AG09319 (cell line): ENCODE data around the gene TNFRSF19.

Source experiments
- DNase-seq: peaks from one replicate; pipeline ENCODE4 v3.0.0-alpha.2; 2010; ENCODE audit warnings: low read depth; ENCODE audit errors: extremely low read depth
- CTCF ChIP-seq: IDR thresholded peaks from 2 replicates; pipeline ENCODE4 v1.5.1; 2011; ENCODE audit warnings: low read depth, mild to moderate bottlenecking, inconsistent platforms, low read length, moderate library complexity

Gene TNFRSF19

GRCh38 chr13:23613596-23613995 lies 43.4 kb downstream of the TNFRSF19 start:
- TF ChIP-seq CTCF: no peak
- DNase-seq: no peak

DNA sequence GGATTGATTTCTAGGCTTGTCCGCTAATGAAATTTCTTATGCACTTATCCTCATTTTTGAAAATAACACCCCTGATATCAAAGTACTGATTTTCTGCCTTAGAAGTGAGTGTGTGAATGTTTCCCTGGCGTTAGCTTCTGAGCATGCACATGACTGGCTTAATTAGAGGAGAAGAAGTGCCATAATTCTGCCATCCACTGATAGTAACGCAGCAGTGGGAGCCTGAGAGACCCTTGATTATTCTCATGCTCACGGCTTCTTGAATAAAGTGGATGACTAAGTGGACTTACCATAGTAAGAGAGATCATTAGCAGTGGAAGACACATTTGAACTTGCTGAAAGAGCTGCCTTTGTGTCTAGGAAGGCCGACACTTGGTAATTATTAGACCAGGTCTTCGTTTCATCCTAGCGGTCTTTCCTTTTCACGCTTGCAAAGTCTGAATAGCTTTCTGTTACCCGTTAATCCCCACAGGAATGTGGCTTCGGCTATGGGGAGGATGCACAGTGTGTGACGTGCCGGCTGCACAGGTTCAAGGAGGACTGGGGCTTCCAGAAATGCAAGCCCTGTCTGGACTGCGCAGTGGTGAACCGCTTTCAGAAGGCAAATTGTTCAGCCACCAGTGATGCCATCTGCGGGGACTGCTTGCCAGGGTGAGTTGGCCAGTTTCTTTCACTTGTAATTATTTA lies 45.3 kb downstream of the TNFRSF19 start:
- TF ChIP-seq CTCF: no peak
- DNase-seq: no peak

DNA sequence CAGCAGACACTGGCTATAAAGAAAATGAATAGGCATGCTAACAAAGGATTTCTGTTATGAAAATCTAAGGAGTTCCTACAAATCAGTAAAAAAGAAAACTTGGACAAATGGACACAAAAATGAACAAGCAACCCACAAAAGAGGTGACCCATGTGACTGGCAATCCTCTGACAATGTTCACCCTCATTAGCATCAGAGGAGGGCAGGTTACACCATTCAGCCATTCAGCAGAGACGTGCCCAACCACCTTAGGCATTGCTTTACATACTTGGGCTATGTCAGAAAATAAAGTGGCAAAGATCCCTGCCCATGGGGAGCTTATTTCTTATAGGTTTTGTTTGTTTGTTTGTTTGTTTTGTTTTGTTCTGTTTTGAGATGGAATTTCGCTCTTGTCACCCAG lies 46.0 kb downstream of the TNFRSF19 start:
- no peak for TF ChIP-seq CTCF
- DNase-seq: no peak

DNA sequence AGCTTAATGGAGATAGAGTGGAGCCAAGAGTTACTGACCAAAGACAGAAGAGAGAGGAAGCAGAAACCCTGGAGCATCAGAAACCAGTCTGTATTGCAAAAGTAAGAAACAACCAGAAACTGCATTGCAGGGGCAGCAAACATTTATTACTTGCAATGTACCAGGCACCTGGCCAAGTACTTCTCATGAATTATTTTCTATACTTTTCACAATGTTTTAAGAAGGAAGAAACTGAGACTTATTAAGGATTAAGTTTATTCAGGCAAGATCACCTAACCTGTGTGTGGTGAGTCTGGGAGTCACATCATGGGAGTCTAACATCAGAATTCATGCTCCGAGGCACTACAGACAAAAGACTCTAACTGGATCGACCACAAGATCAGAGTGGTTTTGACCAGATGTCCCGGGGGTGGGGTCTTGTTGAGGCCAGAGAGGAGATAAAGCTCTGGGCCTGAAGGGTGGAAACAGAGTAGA lies 47.4 kb downstream of the TNFRSF19 start:
- DNase-seq: no peak
- no peak for TF ChIP-seq CTCF

GRCh38 chr13:23618341-23618740 lies 48.1 kb downstream of the TNFRSF19 start:
- TF ChIP-seq CTCF: no peak
- peak; percentile 72 for DNase-seq

DNA sequence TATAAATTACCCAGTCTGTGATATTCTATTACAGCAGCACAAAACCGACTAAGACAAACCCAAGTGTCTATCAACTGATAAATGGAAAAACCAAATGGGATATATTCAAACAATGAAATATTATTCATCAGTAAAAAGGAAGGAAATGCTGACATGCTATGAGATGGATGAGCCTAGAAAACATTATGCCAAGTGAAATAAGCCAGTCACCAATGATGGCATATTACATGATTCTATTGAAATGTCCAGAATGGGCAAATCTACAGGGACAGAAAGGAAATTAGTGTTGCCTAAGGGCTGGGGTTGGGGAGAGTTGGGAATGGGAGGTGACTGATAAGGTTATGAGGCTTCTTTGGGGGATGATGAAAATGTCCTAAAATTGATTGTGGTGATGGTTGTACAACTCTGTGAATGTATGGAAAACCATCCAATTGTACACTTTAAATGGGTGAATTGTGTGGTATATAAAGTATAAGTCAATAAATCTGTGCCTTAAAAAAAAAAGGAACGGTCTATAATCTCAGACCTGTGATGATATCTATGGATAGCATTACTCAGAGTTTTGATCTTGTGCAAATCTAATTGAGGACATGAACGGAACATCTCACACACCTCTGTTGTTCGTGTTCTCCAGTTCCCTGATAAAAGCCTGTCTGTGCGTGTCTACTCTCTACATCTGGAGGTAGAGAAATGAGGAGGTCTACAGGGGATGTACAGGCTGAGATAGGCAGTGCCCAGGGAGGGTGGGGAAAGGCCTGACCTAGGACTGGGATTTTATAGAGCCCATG lies 49.0 kb downstream of the TNFRSF19 start:
- no peak for TF ChIP-seq CTCF
- no peak for DNase-seq

DNA sequence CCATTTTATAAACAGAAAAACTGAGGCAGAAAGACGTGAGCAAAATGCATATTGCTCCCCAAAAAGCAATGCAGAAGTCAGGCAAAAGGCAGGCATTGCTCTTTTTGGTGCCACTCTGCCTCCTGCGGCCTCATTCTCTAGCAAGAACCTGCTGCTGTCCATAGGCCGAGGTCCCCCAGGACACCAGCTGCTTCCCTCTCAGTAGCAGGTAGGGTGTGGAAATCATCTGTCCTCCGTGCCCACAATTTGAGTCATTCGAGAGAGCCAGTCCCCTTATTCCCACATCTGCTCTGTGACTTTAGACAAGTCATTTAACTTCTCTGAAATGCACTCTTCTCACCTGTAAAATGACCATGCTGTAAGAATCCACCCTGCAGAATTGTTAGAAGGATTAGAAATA lies 50.0 kb downstream of the TNFRSF19 start:
- no peak for DNase-seq
- no peak for TF ChIP-seq CTCF
